Skeletal muscle satellite cell (primary cell): ENCODE data around the gene PEPD.

ENCODE experiments used
- H3K27me3 ChIP-seq: 2 replicates; pipeline ENCODE4 v1.7.0; 2013; ENCODE audit warnings: low read length; ENCODE audit not compliant: control insufficient read depth, insufficient read depth
- H3K36me3 ChIP-seq: 2 replicates; pipeline ENCODE4 v1.7.0; 2013; ENCODE audit warnings: mild to moderate bottlenecking, control low read depth, low read length; ENCODE audit not compliant: insufficient read depth
- H3K4me1 ChIP-seq: 2 replicates; pipeline ENCODE4 v1.7.0; 2013; ENCODE audit warnings: low read length; ENCODE audit not compliant: control insufficient read depth, insufficient read depth
- H3K4me2 ChIP-seq: 2 replicates; pipeline ENCODE4 v1.7.0; 2013; ENCODE audit warnings: mild to moderate bottlenecking, low read length
- H3K4me3 ChIP-seq: 2 replicates; pipeline ENCODE4 v1.7.0; 2013; ENCODE audit warnings: low read length
- H3K9ac ChIP-seq: 2 replicates; pipeline ENCODE4 v1.7.0; 2013; ENCODE audit warnings: mild to moderate bottlenecking, low read depth, low read length, moderate library complexity
- H3K9me3 ChIP-seq: replicated peaks from 2 replicates; pipeline ENCODE4 v1.7.0; 2013; ENCODE audit warnings: mild to moderate bottlenecking, control low read depth, low read length

The PEPD gene

DNA sequence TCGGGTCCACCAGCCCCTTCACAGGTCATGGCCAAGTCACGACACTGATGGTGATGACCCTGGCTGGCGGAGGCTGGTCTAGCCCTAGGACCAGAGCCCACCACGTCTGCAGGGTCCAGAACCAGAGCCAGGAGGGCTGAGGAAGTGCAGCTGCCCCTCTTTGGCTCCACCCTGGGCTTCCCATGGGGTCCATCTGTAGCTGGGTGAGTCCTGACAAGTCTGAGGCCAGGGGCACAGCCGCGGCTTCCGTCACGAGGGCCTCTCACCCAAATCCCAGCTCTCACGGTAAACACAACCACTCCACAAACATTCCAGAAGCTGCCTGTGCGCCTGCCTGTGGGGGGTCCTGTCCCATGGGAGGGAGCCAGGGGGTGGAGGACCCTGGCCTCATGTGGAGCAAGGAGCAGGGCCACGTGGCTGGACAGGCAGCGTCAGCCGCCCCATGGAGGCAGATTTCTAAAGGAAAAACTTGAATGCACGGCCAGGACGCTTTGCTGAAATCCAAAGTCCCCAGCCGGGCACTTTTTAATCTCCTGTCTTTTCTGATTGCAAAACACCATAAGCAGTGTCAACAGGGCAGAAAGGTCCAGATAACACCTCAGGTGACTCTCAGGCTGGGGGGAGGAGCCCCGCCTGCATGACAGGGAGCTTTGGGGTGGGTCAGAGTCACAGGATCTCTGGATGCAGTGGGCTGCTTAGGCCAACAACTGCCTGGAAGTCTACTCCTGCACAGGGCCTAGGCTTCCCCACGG is 118.2 kb downstream of the PEPD start:
- Histone ChIP-seq H3K4me3 (no peak overlapping the region), H3K9ac (no peak overlapping the region), H3K4me1 (no peaks in the 10 kb centered on the region), H3K4me2 (no peak overlapping the region), H3K36me3 (no peaks in the 10 kb centered on the region), H3K9me3 (no peaks in the 10 kb centered on the region), H3K27me3 (no peaks in the 10 kb centered on the region)

DNA sequence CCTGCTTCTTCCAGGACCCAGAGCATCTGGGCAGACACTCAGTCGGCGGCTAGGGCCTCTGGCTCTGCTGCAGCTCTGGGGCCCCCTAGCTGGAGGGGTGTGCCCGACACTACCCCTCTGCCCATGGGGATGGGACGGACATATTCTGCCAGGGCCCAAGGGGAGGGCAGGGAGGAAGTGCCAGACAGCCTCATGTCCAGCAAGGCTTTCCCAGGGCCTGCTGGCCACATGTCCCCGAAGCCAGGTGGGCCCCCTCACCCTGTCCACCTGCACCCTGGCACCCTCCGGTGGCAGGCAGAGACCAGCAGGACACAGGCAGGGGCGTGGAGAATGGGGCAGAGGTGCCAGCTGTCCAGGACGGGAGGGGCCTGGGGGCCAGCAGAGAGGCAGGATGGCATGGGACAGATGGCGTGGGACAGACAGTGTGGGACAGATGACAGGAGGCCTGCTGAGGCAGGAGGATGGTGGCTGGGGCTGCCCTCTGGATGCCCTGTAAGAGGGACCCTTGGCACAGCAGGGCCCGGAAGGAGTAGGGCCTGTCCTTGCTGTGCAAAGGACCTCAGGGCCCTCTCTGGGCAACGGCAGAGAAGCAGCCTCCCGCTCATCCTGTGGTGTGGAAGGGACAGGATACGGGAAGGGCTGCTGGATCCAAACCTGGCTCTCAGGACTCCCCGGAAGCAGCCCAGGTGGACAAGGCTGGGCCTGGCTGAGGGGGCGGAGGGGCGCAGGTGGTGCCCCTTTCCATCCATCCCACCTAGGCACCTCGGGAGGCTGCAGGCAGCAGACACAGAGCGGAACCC is 119.0 kb downstream of the PEPD start:
- Histone ChIP-seq H3K4me2 (no peak overlapping the region), H3K27me3 (no peaks in the 10 kb centered on the region), H3K4me3 (no peak overlapping the region), H3K9ac (no peak overlapping the region), H3K9me3 (no peaks in the 10 kb centered on the region), H3K4me1 (peaks cover under 1% of the 10 kb centered on the region), H3K36me3 (no peaks in the 10 kb centered on the region)

DNA sequence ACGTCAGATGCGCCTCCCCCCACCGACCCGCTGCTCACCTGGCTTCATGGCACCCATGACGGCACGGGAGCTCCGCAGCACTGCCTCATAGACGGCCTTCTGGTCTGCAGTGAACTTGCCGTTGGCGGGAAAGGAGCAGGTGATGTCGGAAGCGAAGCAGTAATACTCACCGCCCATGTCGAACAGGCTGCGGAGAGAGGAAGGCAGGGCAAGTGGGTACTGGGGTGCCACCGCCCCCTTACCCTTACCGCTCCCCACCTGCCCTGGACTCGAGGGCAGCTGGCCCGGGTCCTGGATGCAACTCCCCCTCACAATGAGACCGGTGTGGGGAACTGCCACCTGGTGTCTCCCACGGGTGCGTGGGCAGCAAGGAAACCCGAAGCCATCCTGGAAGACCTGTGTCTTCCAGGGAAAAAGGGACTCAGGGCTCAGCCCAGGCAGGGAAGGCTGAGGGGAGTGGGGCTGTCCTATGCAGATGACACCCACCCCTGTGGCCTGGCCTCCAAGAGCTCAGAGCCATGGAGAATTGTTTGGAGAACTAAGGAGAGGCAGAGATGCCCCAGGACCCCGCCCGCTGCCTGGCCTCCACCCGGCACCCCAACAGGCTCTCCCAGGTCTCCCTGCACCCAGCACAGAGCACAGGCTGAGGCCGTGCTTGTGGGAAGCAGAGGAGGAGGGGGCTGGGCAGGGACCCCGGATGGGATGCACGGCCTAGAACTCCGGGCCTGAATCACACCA is 119.7 kb downstream of the PEPD start:
- H3K36me3 ChIP-seq: no peaks in the 10 kb centered on the region
- no peak overlapping the region for H3K4me2 ChIP-seq
- no peak overlapping the region for H3K9ac ChIP-seq
- no peaks in the 10 kb centered on the region for H3K9me3 ChIP-seq
- no peak overlapping the region for H3K4me3 ChIP-seq
- H3K27me3 ChIP-seq: no peaks in the 10 kb centered on the region
- peaks cover 8% of the 10 kb centered on the region for H3K4me1 ChIP-seq

DNA sequence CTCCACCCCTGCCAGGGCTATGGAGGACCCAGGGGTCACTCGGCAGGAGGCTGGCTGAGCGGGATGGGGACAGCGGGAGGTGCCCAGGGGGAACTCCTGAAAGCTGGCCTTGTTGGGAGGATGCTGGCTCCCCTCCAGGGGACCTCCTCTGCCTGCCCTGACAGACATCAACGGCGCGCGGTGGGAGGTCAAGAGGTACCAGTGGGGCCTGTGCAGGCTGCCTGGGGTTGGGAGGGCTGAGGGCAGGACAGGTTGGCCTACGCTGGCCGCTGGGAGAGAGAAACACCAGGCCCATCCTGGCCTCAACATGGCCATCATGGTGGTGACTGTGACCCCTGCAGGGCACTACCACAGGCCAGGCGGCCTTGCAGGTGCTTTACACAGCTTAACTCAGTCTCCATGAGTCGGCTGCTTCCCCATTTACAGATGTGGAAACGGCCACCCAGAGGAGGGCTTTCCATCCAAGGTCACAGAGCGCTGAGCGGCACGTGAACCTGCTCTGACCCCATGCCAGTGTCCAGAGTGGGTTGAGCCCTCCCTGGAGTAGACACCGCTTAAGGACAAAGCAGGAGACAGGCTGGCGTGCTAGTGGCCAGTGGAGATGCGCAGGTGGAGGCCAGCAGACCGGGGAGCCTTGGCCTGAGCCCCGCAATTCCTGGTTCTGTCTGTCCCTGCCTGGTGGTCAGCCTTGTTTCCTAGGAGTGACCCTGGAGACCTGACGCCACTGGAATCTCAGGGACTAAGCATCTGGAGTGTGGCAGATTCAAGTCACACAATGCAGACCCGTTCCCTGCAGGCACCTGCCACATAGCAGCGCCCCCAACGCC is 120.5 kb downstream of the PEPD start:
- Histone ChIP-seq H3K4me3 (no peak overlapping the region), H3K9me3 (no peaks in the 10 kb centered on the region), H3K27me3 (no peaks in the 10 kb centered on the region), H3K9ac (no peak overlapping the region), H3K36me3 (no peaks in the 10 kb centered on the region), H3K4me2 (no peak overlapping the region), H3K4me1 (peaks cover 16% of the 10 kb centered on the region)

DNA sequence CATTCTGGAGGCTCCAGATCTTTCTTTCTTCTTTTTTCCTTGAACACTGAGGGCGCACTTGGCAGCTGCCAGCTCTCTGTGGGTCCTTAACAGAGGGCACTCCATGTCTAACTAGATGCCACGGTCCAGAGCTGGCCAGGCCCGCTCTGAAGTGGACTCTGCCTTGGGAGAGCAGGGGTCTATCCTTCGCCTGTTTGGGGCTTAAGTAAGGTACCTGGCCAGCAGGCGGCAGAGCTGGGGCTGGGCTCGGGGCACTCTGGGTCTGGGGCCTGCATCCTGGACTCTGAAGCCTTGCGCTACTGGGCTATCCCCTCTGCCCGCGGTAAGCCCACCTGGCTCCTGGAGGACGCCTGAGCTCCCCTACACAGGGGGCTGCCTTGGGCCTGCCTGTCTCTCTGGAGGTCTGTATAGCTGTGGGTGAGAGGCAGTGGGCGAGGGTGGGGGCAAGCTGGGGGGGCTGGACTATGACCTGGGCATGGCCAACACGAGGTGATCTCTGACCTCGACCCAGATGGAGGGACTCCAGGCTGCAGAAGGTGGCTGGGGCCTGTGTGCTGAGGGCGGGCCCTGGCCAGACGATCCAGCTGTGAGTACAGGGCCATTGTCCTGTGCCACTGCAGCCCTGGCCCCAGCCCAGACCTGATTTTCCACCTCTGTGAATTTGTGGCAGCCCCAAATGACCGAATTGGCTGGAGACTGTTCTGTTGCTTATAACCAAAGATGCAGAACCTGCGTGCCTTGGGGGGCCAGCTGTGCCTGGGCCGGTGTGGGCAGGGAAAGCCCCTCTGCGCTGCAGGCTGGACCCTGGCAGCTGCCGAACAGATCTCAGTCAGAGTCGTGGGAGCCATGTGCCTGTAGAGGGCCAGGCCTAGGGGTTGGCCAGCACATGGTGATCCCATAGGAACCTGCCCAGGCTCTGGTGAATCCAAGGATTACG is 121.6 kb downstream of the PEPD start:
- H3K4me3 ChIP-seq: no peak overlapping the region
- no peaks in the 10 kb centered on the region for H3K9me3 ChIP-seq
- H3K4me2 ChIP-seq: no peak overlapping the region
- peaks cover 26% of the 10 kb centered on the region for H3K4me1 ChIP-seq
- H3K27me3 ChIP-seq: no peaks in the 10 kb centered on the region
- no peak overlapping the region for H3K9ac ChIP-seq
- no peaks in the 10 kb centered on the region for H3K36me3 ChIP-seq

DNA sequence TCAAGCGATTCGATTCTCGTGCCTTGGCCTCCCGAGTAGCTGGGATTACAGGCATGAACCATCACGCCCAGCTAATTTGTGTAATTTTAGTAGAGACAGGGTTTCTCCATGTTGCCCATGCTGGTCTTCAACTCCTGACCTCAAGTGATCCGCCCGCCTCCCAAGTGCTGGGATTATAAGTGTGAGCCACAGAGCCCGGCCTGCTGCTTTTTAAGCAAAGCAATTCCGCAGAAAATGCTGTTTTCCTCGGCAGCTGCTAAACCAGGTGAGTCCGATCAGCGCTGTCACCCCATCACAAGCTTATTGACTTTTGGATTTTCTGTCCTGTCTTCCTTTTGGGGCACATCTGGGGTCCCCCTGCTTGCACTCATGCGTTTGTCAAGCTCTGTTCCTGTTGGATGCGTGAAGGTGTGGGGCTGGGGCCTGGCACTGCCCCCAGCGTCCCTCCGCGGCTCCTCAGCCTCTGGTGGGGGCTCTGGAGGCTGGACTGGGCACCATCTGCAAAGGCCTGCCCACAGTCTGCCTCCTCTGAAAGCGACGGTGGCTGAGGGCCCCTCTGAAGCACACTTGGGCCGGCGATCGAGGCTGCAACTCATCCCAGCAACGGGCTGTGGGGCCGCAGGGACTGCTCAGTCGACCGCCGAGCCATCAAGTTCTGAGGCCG is 122.4 kb downstream of the PEPD start:
- Histone ChIP-seq H3K27me3 (no peaks in the 10 kb centered on the region), H3K9me3 (no peaks in the 10 kb centered on the region), H3K36me3 (no peaks in the 10 kb centered on the region), H3K9ac (no peak overlapping the region), H3K4me3 (no peak overlapping the region), H3K4me1 (peaks cover 34% of the 10 kb centered on the region), H3K4me2 (no peak overlapping the region)

DNA sequence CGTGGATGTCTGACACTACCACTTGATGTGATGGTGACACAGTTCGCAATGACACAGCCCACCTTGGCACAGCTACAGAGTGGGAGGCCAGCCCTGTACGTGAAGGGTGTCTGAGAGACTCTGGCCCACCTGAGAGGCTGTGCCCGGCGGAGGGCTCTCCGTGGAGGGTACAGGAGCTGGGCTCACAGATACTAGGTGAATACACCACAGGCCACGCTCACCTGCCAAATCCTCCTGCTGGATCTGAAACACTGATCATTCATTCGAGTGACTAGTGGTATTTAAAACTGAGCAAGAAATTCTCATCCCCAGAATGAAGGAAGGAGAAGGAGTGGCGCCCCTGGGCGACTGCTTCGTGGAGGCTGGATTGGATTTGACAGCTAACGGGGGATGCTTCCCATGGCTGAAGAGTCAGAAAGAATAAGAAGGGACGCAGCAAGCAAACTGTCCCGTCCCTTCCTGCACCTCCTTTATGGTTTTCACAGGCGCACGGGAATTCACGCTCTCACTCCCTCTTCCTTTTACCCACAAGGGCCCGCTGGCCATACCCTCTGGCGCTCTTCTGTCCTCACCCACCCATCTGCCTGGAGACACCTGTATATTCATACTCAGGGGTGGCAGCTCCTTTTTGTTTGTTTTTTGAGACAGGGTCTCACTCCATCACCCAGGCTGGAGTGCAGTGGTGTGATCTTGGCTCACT is 123.1 kb downstream of the PEPD start:
- Histone ChIP-seq H3K27me3 (no peaks in the 10 kb centered on the region), H3K9ac (no peak overlapping the region), H3K4me1 (peaks cover 41% of the 10 kb centered on the region), H3K36me3 (no peaks in the 10 kb centered on the region), H3K4me3 (no peak overlapping the region), H3K9me3 (no peaks in the 10 kb centered on the region), H3K4me2 (no peak overlapping the region)

DNA sequence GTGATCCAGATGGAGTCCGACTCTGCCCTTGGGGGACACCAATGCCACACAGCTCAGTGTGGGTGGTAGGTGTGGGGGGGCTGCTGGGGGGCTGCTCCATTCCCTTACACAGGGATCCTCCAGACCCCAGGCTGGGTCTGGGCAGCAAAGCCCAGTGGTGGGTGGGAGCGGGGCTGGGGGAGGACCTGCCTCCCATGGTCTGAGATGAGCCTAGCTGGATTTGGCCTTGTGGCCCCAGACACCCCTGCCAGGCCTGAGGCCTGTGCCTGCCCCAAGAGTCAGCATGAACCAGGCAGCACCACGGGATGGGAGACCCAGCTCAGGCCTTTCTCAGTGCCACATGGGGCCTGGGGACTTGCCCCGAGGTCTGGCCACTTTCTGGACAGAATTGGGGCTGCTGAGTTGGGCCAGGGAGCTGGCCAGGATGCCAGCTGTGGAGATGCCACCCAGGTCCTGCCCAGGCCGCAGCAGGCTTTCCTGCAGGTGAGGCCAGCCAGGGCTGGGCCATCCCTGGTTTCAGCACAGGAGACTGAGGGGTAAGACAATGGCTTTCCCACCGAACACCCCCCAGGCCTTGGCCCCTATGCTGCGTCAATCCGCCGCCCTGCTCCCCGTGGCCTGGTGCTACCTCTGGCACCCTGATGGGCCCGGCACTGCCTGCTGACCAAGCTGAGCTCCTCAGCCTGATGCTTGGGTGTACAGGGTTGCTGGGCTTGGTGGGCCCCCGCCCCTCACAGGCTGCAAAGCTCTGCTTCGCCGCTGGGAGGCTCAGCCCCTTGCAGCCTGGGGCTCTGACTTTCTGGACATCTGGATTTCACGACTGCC is 123.8 kb downstream of the PEPD start:
- no peaks in the 10 kb centered on the region for H3K36me3 ChIP-seq
- H3K27me3 ChIP-seq: no peaks in the 10 kb centered on the region
- no peaks in the 10 kb centered on the region for H3K9me3 ChIP-seq
- H3K4me3 ChIP-seq: no peak overlapping the region
- no peak overlapping the region for H3K4me2 ChIP-seq
- peaks cover 45% of the 10 kb centered on the region for H3K4me1 ChIP-seq
- no peak overlapping the region for H3K9ac ChIP-seq
